GM19023 (cell line): Measurements from ENCODE around the gene ITGB6.
"Not testable (repeated sequence)": the region's sequence is repeated elsewhere in the genome, so short reads cannot be mapped to it uniquely, and the experiment has no call there.

Experiments
- ATAC-seq: cut with Tn5 transposase; IDR thresholded peaks from one replicate; pipeline ENCODE4 v1.9.1; 2021; ENCODE audit warnings: mild to moderate bottlenecking, moderate library complexity; ENCODE audit not compliant: unreplicated experiment

ITGB6 gene

GRCh38 chr2:160194351-160194750 lies 5.7 kb downstream of the ITGB6 start:
- no peak for ATAC-seq

DNA sequence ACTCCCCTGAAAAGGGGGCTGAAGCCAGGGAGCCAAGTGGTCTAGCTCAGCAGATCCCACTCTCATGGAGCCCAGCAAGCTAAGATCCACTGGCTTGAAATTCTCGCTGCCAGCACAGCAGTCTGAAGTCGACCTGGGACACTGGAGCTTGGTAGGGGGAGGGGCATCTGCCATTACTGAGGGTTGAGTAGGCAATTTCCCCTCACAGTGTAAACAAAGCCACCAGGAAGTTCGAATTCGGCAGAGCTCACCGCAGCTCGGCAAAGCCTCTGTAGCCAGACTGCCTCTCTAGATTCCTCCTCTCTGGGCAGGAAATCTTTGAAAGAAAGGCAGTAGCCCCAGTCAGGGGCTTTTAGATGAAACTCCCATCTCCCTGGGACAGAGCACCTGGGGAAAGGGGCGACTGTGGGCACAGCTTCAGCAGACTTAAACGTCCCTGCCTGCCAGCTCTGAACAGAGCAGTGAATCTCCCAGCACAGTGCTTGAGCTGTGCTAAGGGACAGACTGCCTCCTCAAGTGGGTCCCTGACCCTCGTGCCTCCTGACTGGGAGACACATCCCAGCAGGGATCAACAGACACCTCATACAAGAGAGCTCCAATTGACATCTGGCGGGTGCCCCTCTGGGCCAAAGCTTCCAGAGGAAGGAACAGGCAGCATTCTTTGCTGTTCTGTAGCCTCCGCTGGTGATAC lies 18.8 kb downstream of the ITGB6 start:
- ATAC-seq = not testable (repeated sequence)

- not testable (repeated sequence) for ATAC-seq
Measured at GRCh38 chr2:160180690-160181089, 19.4 kb downstream of the ITGB6 start.

DNA sequence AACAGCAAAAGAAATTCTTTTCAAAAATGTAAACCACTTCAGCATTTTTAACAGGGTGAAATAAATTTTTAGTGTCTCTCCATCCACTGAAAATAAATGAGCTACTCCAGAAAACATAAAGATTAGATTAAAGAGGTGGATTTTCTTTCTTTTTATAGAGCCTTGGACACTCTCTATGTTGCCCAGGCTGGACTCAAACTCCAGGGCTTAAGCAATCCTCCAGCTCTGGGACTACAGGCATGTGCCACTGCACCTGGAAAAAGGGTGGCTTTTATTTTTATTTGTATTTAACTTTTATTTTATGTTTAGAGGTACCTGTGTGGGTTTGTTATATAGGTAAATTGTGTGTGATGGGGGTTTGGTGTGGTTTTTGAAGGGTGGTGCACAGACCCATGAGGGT lies 19.9 kb downstream of the ITGB6 start:
- ATAC-seq = no peak

GRCh38 chr2:160175169-160176134 lies 24.6 kb downstream of the ITGB6 start:
- ATAC-seq = no peak

- ATAC-seq = no peak
Measured at GRCh38 chr2:160174322-160174721, 25.8 kb downstream of the ITGB6 start.

DNA sequence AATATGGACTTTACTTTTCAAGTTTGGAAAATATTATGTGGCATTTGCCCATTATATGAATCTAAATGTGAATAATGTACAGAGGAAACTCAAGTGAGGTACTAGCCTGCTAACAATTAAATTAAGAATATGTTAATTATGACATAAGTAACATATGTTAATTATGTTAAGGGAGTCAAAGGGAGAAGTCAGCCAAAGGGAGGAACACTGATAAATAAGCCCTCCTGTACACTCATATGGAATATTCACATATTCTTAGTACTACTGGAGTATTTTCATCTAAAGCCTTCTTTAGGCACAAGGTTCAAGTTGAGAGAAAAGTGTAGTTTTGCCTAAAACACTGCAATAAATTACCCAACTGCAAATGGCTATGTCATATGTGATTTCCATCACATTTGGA lies 30.1 kb downstream of the ITGB6 start:
- no peak for ATAC-seq

GRCh38 chr2:160169471-160169870 lies 30.6 kb downstream of the ITGB6 start:
- ATAC-seq = no peak

GRCh38 chr2:160168878-160169277 lies 31.2 kb downstream of the ITGB6 start:
- ATAC-seq = no peak

GRCh38 chr2:160167089-160167740 lies 32.9 kb downstream of the ITGB6 start:
- ATAC-seq = no peak

DNA sequence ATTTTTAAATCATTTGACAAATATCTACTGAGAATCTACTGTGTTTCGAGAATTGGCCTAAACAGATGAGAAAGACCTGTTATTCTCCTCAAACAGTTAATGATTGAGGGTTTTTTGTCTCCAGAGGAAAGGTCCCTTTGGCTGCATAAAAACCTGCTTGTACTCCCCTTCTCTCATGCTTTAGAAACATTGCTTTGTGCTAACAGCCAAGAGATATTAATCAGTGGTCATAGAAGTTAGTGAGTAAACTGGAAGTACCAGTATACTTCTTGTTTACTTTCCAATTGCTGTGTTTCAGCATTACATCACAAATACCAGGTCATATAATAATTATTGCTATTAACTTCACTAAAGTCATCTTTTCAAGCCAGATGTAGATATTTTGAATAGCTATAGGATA lies 34.1 kb downstream of the ITGB6 start:
- no peak for ATAC-seq

DNA sequence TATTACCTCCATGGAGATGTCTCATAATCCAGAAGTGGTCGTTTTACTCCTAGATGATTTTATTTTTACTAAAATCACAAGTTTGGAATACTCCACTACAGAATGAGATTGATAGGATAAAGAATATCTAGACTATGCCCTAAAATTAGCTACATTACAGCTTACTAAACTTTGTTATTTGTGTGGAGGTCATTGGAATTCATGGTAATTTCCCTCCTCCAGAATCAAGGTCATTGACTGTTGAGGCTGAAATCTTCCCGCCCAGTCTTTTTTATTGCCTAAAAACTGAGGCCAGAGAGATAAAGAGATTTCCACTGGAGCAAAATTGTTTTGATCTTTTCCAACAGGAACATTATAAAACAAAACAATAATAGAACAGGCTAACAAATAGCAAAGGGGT lies 35.0 kb downstream of the ITGB6 start:
- ATAC-seq = no peak

DNA sequence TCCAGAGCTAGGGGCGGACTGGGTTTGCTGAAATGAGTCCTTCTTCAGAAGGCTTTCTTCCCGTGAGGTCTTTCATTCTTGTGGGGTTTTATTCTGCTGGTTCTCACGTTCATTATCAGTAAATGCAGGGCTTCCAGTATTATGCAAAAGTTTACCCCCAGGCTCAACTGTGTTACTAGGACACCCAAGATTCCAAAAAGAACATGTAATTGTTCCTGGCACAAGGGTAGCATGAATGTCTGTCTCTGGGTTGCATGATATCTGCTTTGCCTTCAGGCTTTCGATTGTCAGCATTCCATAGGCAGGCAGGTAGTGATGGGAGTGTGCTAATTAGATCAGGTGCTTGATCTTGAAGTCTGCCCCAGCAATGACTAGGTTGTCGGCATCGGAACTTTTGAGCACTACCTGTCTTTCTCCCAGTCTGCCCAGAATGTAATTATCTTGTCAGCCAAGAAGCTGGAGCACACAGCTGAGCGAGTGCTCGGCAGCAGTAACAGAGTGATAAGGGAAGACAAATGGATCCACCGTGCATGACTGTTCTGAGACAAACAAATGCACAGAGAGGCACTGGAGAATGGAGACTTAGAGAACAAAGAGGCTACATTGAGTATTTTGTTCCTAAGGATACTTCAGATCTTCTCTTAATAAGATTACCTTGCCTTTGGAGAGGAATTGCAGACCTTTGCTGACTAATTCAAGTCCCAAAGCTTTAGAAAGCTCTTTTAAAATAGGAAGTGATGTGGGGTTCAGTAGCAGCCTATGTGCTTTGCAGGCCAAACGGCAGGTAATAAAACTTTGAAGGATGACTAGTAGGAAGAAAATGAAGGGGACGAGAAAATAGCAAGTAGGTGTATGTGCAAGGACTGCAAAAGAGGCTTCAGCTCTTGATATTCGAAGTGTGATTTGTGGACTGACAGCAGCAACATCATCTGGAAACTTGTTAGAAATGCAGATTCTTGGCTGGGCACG lies 41.9 kb downstream of the ITGB6 start:
- ATAC-seq = no peak

DNA sequence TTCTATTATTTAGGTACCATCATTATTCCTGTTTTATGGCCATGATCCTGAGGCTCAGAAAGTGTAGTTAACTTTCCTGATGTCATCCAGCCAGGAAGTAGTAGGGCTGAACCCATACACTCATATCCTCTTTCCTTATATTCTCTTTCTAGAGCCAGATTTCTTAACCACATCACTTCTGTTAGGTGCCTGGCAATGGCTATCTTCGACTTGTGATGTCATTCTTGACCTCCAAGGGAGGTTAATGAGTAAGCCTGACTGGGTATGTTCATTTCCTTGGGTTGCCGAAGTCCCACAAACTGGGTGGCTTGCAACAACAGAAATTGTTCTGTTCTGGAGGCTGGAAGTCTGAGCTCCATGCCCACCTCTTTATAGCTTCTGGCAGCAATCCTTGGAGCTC lies 43.4 kb downstream of the ITGB6 start:
- ATAC-seq = no peak

- no peak for ATAC-seq
Measured at GRCh38 chr2:160156100-160156499, 44.0 kb downstream of the ITGB6 start.

DNA sequence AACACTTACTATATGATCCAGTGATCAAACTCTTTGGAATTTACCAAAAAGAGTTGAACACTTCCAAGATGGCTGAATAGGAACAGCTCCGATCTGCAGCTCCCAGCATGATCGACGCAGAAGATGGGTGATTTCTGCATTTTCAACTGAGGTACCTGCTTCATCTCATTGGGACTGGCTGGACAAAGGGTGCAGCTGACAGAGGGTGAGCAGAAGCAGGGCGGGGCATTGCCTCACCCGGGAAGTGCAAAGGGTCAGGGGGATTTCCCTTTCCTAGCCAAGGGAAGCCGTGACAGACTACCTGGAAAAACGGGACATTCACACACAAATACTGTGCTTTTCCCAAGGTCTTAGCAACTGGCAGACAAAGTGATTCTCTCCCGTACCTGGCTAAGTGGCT lies 51.7 kb downstream of the ITGB6 start:
- not testable (repeated sequence) for ATAC-seq

GRCh38 chr2:160145471-160145870 lies 54.6 kb downstream of the ITGB6 start:
- no peak for ATAC-seq

DNA sequence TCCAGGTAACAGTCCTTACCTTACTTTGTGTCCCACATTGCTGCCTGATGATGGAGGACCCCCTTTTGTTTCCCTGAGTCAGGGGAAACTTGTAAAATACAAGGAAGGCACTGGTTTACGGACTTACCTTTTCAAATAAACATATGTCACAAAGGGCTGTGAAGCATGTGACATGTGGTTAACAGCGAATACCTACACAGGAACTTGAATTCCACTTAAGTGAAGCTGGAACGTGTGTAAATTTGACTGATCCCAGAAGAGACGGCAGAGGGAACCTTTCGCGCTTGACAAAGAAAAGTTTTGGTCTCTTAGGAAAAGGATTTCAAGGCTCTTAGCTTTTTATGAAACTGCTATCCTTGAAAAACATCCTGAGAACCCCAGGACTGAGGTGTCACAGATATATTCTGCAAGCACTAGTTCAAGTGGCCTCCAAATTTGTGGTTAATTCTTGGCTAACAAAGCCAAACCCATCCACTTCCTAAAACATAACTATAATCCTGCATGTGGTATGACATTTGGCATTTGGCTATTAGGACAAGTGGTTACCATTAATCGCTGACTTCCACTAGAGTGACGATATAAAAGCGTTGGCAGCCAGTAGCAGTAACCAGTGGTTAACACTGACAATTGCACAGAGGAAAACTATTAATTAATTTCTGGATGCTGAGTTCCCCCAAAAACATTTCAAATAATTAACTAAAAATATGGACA lies 55.6 kb downstream of the ITGB6 start:
- no peak for ATAC-seq

DNA sequence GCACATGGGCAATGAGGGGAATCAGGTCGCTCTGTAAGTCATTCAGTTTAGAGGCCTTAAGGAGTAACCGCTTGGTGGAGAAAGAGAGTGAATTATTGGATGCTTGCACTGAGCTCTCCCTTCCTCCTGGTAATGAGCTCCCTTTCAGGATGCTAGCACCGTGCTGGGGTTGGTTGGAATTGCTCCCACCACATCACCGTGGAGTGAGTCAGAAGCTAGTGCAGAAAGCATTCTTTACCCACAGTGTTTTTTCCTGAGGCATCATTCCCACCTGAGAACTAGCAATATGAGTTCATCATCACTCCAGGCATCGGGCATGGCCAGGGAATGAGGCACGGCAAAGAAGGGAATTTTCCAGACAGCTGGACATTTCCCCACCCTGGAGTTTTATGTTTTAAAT lies 57.6 kb downstream of the ITGB6 start:
- no peak for ATAC-seq

DNA sequence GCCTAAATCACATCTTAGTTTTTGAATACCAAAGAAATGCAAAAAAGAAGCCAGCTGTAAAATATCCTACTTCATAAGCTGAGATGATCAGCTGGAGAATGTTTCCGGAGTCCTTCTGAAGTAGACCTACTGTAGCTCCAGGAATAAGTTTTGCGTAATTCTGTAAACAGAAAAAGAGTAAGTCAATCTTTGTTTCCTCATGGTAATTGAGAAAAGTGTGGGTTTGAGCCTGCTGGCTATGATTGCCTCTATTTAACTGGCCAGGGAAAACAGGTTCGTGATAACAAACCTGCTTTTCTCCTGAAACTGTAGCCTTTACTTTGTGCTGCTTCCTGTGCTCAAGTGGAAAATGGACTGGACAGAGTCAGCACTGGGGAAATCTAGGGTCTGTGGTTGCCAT lies 58.2 kb downstream of the ITGB6 start:
- ATAC-seq = no peak
